SU-DHL-6 (cell line): ENCODE results near the gene ASB2.

Experiments used
- H2AFZ ChIP-seq: fragments of 200-600 bp; sonication (generic); 2 replicates; pipeline ENCODE4 v1.6.1; 2014; ENCODE audit warnings: low read depth, mild to moderate bottlenecking, moderate library complexity, mixed read lengths, antibody characterized with exemption, low read length; ENCODE audit not compliant: severe bottlenecking
- H3F3A ChIP-seq: fragments of 200-600 bp; shearing (Covaris generic); 2 replicates; pipeline ENCODE4 v1.6.0; 2016; ENCODE audit warnings: antibody characterized with exemption, mild to moderate bottlenecking; ENCODE audit not compliant: insufficient read depth
- H3K27ac ChIP-seq: fragments of 200-600 bp; sonication (generic); 2 replicates; pipeline ENCODE4 v1.5.1; 2016; ENCODE audit warnings: low read depth, mild to moderate bottlenecking, low read length, moderate library complexity, mixed read lengths
- H3K27me3 ChIP-seq: fragments of 200-600 bp; sonication (generic), shearing (Covaris generic); 2 replicates; pipeline ENCODE4 v1.6.0; 2014; ENCODE audit warnings: mild to moderate bottlenecking, low read length
- H3K36me3 ChIP-seq: fragments of 200-600 bp; sonication (generic); 2 replicates; pipeline ENCODE4 v1.6.1; 2014; ENCODE audit warnings: mild to moderate bottlenecking, low read length, mixed read lengths
- H3K4me2 ChIP-seq: fragments of 300-600, 200-600 bp; shearing (Covaris generic), sonication (generic); 2 replicates; pipeline ENCODE4 v1.6.0; 2014; ENCODE audit warnings: low read length, low read depth, mild to moderate bottlenecking; ENCODE audit not compliant: poor library complexity, severe bottlenecking
- H3K4me3 ChIP-seq: fragments of 200-600 bp; sonication (generic); 2 replicates; pipeline ENCODE4 v1.5.1; 2014; ENCODE audit warnings: antibody characterized with exemption, low read length, mild to moderate bottlenecking, mixed read lengths; ENCODE audit not compliant: insufficient read depth, poor library complexity, severe bottlenecking
- H3K79me2 ChIP-seq: fragments of 200-600 bp; sonication (generic); 2 replicates; pipeline ENCODE4 v1.6.1; 2014; ENCODE audit warnings: mild to moderate bottlenecking, low read length, moderate library complexity; ENCODE audit not compliant: insufficient read depth
- H3K9ac ChIP-seq: fragments of 200-600 bp; sonication (generic); 2 replicates; pipeline ENCODE4 v1.7.0; 2014; ENCODE audit warnings: mild to moderate bottlenecking, low read length
- H3K9me2 ChIP-seq: fragments of 200-600 bp; sonication (generic); replicated peaks from 2 replicates; pipeline ENCODE4 v1.6.1; 2014; ENCODE audit warnings: low read length; ENCODE audit not compliant: insufficient read depth
- H3K9me3 ChIP-seq: fragments of 200-600 bp; sonication (generic); 2 replicates; pipeline ENCODE4 v1.6.1; 2014; ENCODE audit warnings: low read length, mixed read lengths; ENCODE audit not compliant: insufficient read depth
- H4K20me1 ChIP-seq: fragments of 200-600 bp; sonication (generic); 2 replicates; pipeline ENCODE4 v1.6.1; 2014; ENCODE audit warnings: low read depth, mild to moderate bottlenecking, antibody characterized with exemption, low read length, moderate library complexity, mixed read lengths
- EZH2phosphoT487 ChIP-seq: fragments of 200-600 bp; sonication (generic), shearing (Covaris generic); conservative IDR thresholded peaks from 2 replicates; pipeline ENCODE4 v1.6.1; 2018; ENCODE audit warnings: mild to moderate bottlenecking, antibody characterized with exemption, low read length, moderate library complexity, mixed read lengths
- TF ChIP-seq, protein P1 (sequence below): fragments of 200-600 bp; sonication (generic); IDR thresholded peaks from one replicate; pipeline ENCODE4 v1.5.1; 2017; ENCODE audit warnings: antibody characterized with exemption, mild to moderate bottlenecking, low read length, moderate library complexity; ENCODE audit not compliant: insufficient read depth, poor library complexity, severe bottlenecking

Gene ASB2

GRCh38 chr14:93984987-93985410 lies 8.6 kb upstream of the ASB2 start:
- Histone ChIP-seq H3K27me3 (no peaks in the 10 kb centered on the region), H3K4me3 (no peak overlapping the region), H3K36me3 (no peaks in the 10 kb centered on the region), H4K20me1 (no peaks in the 10 kb centered on the region), H3K9me2 (no peaks in the 10 kb centered on the region), H3F3A (no peaks in the 10 kb centered on the region), H3K4me2 (no peak overlapping the region), H3K9ac (peak overlapping the region; percentile 2; the same call in 1 of the 2 replicates), H3K27ac (no peak overlapping the region), H3K9me3 (no peaks in the 10 kb centered on the region), H2AFZ (no peak overlapping the region), H3K79me2 (no peaks in the 10 kb centered on the region)
- TF ChIP-seq, protein P1, sequence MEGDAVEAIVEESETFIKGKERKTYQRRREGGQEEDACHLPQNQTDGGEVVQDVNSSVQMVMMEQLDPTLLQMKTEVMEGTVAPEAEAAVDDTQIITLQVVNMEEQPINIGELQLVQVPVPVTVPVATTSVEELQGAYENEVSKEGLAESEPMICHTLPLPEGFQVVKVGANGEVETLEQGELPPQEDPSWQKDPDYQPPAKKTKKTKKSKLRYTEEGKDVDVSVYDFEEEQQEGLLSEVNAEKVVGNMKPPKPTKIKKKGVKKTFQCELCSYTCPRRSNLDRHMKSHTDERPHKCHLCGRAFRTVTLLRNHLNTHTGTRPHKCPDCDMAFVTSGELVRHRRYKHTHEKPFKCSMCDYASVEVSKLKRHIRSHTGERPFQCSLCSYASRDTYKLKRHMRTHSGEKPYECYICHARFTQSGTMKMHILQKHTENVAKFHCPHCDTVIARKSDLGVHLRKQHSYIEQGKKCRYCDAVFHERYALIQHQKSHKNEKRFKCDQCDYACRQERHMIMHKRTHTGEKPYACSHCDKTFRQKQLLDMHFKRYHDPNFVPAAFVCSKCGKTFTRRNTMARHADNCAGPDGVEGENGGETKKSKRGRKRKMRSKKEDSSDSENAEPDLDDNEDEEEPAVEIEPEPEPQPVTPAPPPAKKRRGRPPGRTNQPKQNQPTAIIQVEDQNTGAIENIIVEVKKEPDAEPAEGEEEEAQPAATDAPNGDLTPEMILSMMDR, result peak; percentile 11
- no peak for TF ChIP-seq EZH2phosphoT487

GRCh38 chr14:93984070-93984469 lies 7.7 kb upstream of the ASB2 start:
- Histone ChIP-seq H3K4me2 (no peak overlapping the region), H3K4me3 (no peak overlapping the region), H3K36me3 (no peaks in the 10 kb centered on the region), H3K9me2 (no peaks in the 10 kb centered on the region), H3F3A (peaks cover 5% of the 10 kb centered on the region), H3K27ac (no peak overlapping the region), H3K79me2 (no peaks in the 10 kb centered on the region), H3K27me3 (no peaks in the 10 kb centered on the region), H2AFZ (no peak overlapping the region), H3K9ac (no peak overlapping the region), H4K20me1 (no peaks in the 10 kb centered on the region), H3K9me3 (no peaks in the 10 kb centered on the region)
- no peak for TF ChIP-seq EZH2phosphoT487
- TF ChIP-seq, protein P1, result no peak

DNA sequence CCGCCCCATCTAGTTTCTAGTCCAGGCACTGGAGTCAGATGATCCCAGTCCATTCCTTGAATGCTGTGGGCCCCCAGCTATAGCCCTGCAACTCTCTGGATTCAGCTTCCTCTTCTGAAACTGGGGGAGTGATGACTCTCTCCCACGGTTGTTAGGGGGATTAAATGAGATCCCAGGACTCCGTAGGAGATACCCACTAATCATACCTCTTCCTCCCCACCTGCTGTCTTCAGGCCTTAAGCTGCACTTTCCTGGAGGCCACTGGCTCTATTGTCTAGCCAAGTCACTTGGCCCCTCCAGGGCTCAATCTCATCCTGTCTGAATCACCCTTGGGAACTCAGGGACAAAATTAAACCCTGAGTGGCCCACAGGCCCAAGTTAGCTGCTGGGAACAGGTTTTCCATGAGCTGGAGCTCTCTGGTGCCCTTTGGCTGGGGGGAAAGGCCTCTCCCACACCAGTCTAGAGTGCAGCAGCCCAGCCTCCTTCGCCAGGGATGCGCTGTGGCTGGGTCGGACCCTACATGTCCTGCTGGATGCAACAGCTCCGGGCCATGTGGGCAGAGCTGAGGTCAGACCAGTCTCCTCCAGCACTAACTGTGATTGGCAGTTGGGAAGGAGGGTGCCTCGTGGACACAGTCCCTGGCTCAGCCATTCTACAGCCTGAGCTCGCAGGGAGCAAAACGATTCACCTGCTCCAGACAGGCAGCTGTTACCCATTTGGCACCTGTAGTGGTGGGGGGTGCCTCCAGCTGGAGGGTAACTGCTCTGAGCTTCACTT lies 6.0 kb upstream of the ASB2 start:
- H3K27me3 ChIP-seq, result no peaks in the 10 kb centered on the region
- H2AFZ ChIP-seq, result no peak overlapping the region
- no peak overlapping the region for H3K4me2 ChIP-seq
- peaks cover 20% of the 10 kb centered on the region for H3F3A ChIP-seq
- H3K9me3 ChIP-seq, result peaks cover 6% of the 10 kb centered on the region; the same call in 1 of the 2 replicates
- TF ChIP-seq EZH2phosphoT487, result no peak
- TF ChIP-seq, protein P1, result no peak
- no peaks in the 10 kb centered on the region for H3K79me2 ChIP-seq
- H3K36me3 ChIP-seq, result peaks cover 2% of the 10 kb centered on the region; the same call in 1 of the 2 replicates
- H3K27ac ChIP-seq, result no peak overlapping the region
- H4K20me1 ChIP-seq, result no peaks in the 10 kb centered on the region
- no peak overlapping the region for H3K4me3 ChIP-seq
- H3K9me2 ChIP-seq, result no peaks in the 10 kb centered on the region
- no peak overlapping the region for H3K9ac ChIP-seq
